OCI-LY1 (cell line): Measurements from ENCODE around the gene PLAC8.

Experiments used
- H2AFZ ChIP-seq: fragments of 200-600 bp; sonication (generic), shearing (Covaris generic); 2 replicates; pipeline ENCODE4 v1.6.0; 2014; ENCODE audit warnings: antibody characterized with exemption, mild to moderate bottlenecking, low read length
- H3F3A ChIP-seq: fragments of 200-600 bp; sonication (generic), shearing (Covaris generic); 2 replicates; pipeline ENCODE4 v1.6.0; 2014; ENCODE audit warnings: mild to moderate bottlenecking, antibody characterized with exemption, low read length, moderate library complexity; ENCODE audit not compliant: insufficient read depth
- H3K27ac ChIP-seq: fragments of 200-600 bp; sonication (generic); 2 replicates; pipeline ENCODE4 v1.5.1; 2014; ENCODE audit warnings: low read length, mixed run types, mild to moderate bottlenecking, low read depth; ENCODE audit not compliant: poor library complexity, severe bottlenecking
- H3K27me3 ChIP-seq: fragments of 200-600 bp; sonication (generic); 2 replicates; pipeline ENCODE4 v1.6.0; 2014; ENCODE audit warnings: antibody characterized with exemption, mild to moderate bottlenecking, low read length, moderate library complexity; ENCODE audit not compliant: insufficient read depth
- H3K36me3 ChIP-seq: fragments of 200-600 bp; sonication (generic); 2 replicates; pipeline ENCODE4 v1.6.1; 2014; ENCODE audit warnings: mild to moderate bottlenecking, antibody characterized with exemption, low read length, moderate library complexity, mixed read lengths; ENCODE audit not compliant: insufficient read depth
- H3K4me1 ChIP-seq: fragments of 200-600 bp; sonication (generic); 2 replicates; pipeline ENCODE4 v1.5.1; 2014; ENCODE audit warnings: mild to moderate bottlenecking, low read length, moderate library complexity; ENCODE audit not compliant: insufficient read depth, severe bottlenecking
- H3K4me2 ChIP-seq: fragments of 200-600 bp; sonication (generic), shearing (Covaris generic); 2 replicates; pipeline ENCODE4 v1.6.1; 2014; ENCODE audit warnings: low read length
- H3K4me3 ChIP-seq: fragments of 200-600 bp; sonication (generic); 2 replicates; pipeline ENCODE4 v1.5.1; 2014; ENCODE audit warnings: low read length, low read depth, mild to moderate bottlenecking, mixed read lengths; ENCODE audit not compliant: poor library complexity, severe bottlenecking
- H3K79me2 ChIP-seq: fragments of 200-600 bp; shearing (Covaris generic); 2 replicates; pipeline ENCODE4 v1.6.1; 2016; ENCODE audit warnings: mixed run types, low read length, mixed read lengths; ENCODE audit not compliant: insufficient read depth
- H3K9ac ChIP-seq: fragments of 200-600 bp; sonication (generic), shearing (Covaris generic); 2 replicates; pipeline ENCODE4 v1.6.1; 2014; ENCODE audit warnings: mild to moderate bottlenecking, low read length, mixed read lengths
- H3K9me2 ChIP-seq: fragments of 200-600 bp; sonication (generic), shearing (Covaris generic); 2 replicates; pipeline ENCODE4 v1.6.1; 2014; ENCODE audit warnings: low read depth, mild to moderate bottlenecking, low read length, mixed read lengths
- H3K9me3 ChIP-seq: fragments of 200-600 bp; shearing (Covaris generic); 2 replicates; pipeline ENCODE4 v1.6.1; 2014; ENCODE audit warnings: low read length, mixed read lengths
- H4K20me1 ChIP-seq: fragments of 200-600 bp; sonication (generic), shearing (Covaris generic); 2 replicates; pipeline ENCODE4 v1.6.0; 2016; ENCODE audit warnings: mild to moderate bottlenecking, low read length; ENCODE audit not compliant: insufficient read depth
- EZH2 ChIP-seq: fragments of 200-600 bp; sonication (generic), shearing (Covaris generic); IDR thresholded peaks from 2 replicates; pipeline ENCODE4 v1.8.0; 2017; ENCODE audit warnings: borderline replicate concordance, mixed run types, mild to moderate bottlenecking, antibody characterized with exemption, low read length, moderate library complexity, mixed read lengths
- TF ChIP-seq, protein P1 (sequence below): fragments of 200-600 bp; sonication (generic), shearing (Covaris generic); IDR thresholded peaks from 2 replicates; pipeline ENCODE4 v1.5.1; 2017; ENCODE audit warnings: mild to moderate bottlenecking, antibody characterized with exemption, low read length, moderate library complexity, mixed read lengths

The PLAC8 gene

GRCh38 chr4:83067058-83067639, 47.4 kb downstream of the PLAC8 start:
- H3K27ac ChIP-seq: no peak overlapping the region
- no peaks in the 10 kb centered on the region for H3K27me3 ChIP-seq
- H3F3A ChIP-seq: no peaks in the 10 kb centered on the region
- no peaks in the 10 kb centered on the region for H3K79me2 ChIP-seq
- H3K4me1 ChIP-seq: no peaks in the 10 kb centered on the region
- TF ChIP-seq EZH2: no peak
- TF ChIP-seq, protein P1, sequence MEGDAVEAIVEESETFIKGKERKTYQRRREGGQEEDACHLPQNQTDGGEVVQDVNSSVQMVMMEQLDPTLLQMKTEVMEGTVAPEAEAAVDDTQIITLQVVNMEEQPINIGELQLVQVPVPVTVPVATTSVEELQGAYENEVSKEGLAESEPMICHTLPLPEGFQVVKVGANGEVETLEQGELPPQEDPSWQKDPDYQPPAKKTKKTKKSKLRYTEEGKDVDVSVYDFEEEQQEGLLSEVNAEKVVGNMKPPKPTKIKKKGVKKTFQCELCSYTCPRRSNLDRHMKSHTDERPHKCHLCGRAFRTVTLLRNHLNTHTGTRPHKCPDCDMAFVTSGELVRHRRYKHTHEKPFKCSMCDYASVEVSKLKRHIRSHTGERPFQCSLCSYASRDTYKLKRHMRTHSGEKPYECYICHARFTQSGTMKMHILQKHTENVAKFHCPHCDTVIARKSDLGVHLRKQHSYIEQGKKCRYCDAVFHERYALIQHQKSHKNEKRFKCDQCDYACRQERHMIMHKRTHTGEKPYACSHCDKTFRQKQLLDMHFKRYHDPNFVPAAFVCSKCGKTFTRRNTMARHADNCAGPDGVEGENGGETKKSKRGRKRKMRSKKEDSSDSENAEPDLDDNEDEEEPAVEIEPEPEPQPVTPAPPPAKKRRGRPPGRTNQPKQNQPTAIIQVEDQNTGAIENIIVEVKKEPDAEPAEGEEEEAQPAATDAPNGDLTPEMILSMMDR: no peak
- no peak overlapping the region for H3K4me3 ChIP-seq
- H3K9me3 ChIP-seq: no peaks in the 10 kb centered on the region
- no peak overlapping the region for H2AFZ ChIP-seq
- no peaks in the 10 kb centered on the region for H3K9me2 ChIP-seq
- peaks cover 72% of the 10 kb centered on the region for H3K36me3 ChIP-seq
- no peak overlapping the region for H3K4me2 ChIP-seq
- H3K9ac ChIP-seq: no peak overlapping the region
- no peaks in the 10 kb centered on the region for H4K20me1 ChIP-seq

DNA sequence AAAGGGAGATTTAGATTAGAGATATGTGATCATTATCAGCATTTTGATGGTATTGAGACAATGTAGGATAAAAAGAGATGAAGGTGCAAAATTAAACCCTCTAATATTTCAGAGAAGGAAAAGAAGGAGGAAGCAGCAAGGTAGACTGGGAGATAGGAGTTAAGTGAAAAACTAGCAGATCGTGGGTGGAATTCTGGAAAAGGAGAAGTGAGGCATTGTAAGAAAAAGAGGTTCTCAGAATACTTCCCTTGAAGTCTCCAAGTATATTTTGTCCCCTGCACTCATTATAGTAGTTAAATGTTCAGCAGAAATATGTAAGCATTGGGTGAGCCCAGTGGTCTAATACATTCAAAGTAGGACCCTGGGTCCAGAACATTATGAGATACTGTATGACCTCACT, 49.3 kb downstream of the PLAC8 start:
- no peaks in the 10 kb centered on the region for H3K4me1 ChIP-seq
- no peaks in the 10 kb centered on the region for H3K9me3 ChIP-seq
- TF ChIP-seq, protein P1: no peak
- no peak for TF ChIP-seq EZH2
- H3K4me2 ChIP-seq: no peak overlapping the region
- no peaks in the 10 kb centered on the region for H3K27me3 ChIP-seq
- no peak overlapping the region for H3K9ac ChIP-seq
- no peaks in the 10 kb centered on the region for H4K20me1 ChIP-seq
- H3F3A ChIP-seq: no peaks in the 10 kb centered on the region
- H3K27ac ChIP-seq: no peak overlapping the region
- H3K4me3 ChIP-seq: no peak overlapping the region
- no peaks in the 10 kb centered on the region for H3K79me2 ChIP-seq
- H3K36me3 ChIP-seq: peaks cover 65% of the 10 kb centered on the region
- no peaks in the 10 kb centered on the region for H3K9me2 ChIP-seq
- H2AFZ ChIP-seq: no peak overlapping the region

DNA sequence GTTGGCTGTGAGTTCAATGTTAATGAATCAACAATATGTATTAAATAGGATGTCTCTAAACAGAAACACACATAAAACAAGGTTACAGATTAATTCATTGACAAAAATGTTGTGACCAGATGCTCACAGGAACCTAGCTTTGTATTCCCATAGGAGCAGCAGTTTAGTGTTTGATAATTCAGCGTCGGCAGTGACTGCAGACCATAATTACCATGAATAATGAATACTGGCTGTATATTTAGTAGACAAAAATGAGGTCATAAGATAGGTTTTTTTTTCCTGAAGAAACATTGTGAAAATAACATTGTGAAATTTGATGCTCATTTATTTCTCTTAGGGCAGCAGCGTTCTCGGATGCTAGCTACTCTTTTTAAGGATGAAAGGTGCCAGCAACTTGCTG, 51.8 kb downstream of the PLAC8 start:
- Histone ChIP-seq H3K9me3 (no peaks in the 10 kb centered on the region), H2AFZ (no peak overlapping the region), H3K27ac (no peak overlapping the region), H3K27me3 (no peaks in the 10 kb centered on the region), H3K4me3 (no peak overlapping the region), H3F3A (no peaks in the 10 kb centered on the region), H3K4me2 (no peak overlapping the region), H4K20me1 (no peaks in the 10 kb centered on the region), H3K9me2 (no peaks in the 10 kb centered on the region), H3K9ac (no peak overlapping the region), H3K36me3 (peaks cover 54% of the 10 kb centered on the region), H3K79me2 (no peaks in the 10 kb centered on the region), H3K4me1 (no peaks in the 10 kb centered on the region)
- TF ChIP-seq, protein P1: no peak
- TF ChIP-seq EZH2: no peak
